Renal cortical epithelial cell (primary cell): ENCODE results near the gene GNL2. TPM values are rescaled to one million over a fixed set of nuclear protein-coding genes. Genes with fewer than 3 reads are reported as not detected.

ENCODE experiments used
- total RNA-seq: library from RNA; depleted of rRNA; stranded (reverse); fragments of >200 nt; gene quantifications from 2 replicates; pipeline ENCODE4 v1.2.3, GENCODE V29; 2014

Gene GNL2
- total RNA-seq, 1 donor from 2014 or later = 49.6 TPM

Other genes with a start within 250 kb of the GNL2 start
- 18.7 and 24.5 TPM in 2 replicates for gene ZC3H12A, start 121.4 kb downstream of the GNL2 start, total RNA-seq
- gene MEAF6, start 81.2 kb downstream of the GNL2 start, total RNA-seq = 60.3 and 79.3 TPM in 2 replicates
- gene SNIP1, start 41.6 kb downstream of the GNL2 start, total RNA-seq = 14.1 and 19.4 TPM in 2 replicates
- 3.0 and 11.0 TPM in 2 replicates for gene DNALI1, start 39.0 kb downstream of the GNL2 start, total RNA-seq
- not detected in 2 replicates for gene RSPO1, start 39.0 kb upstream of the GNL2 start, total RNA-seq
- gene CDCA8, start 96.6 kb upstream of the GNL2 start, total RNA-seq = 1.3 and 6.8 TPM in 2 replicates
- 0.05 and 1.0 TPM in 2 replicates for gene EPHA10, start 169.2 kb upstream of the GNL2 start, total RNA-seq
- 2.1 and 4.3 TPM in 2 replicates for gene MANEAL, start 197.9 kb upstream of the GNL2 start, total RNA-seq
- gene C1orf122, start 211.9 kb upstream of the GNL2 start, total RNA-seq = 29.6 and 51.9 TPM in 2 replicates
- 12.2 and 31.3 TPM in 2 replicates for gene YRDC, start 212.3 kb upstream of the GNL2 start, total RNA-seq